HepG2 (cell line): ENCODE results near the gene OVCH2. TPM values are rescaled to one million over a fixed set of nuclear protein-coding genes. Genes with fewer than 3 reads are reported as not detected.

Source experiments
- HIVEP1 ChIP-seq: sonication (generic); formaldehyde crosslinking; IDR thresholded peaks from 2 replicates; pipeline ENCODE4 v1.4.0; 2020; ENCODE audit warnings: mild to moderate bottlenecking, missing genetic modification reagents
- HOXD1 ChIP-seq: sonication (generic); formaldehyde crosslinking; IDR thresholded peaks from 2 replicates; pipeline ENCODE4 v1.5.0; 2020; ENCODE audit warnings: missing genetic modification reagents
- JARID2 ChIP-seq: sonication (generic); formaldehyde crosslinking; IDR thresholded peaks from 2 replicates; pipeline ENCODE4 v1.8.1; 2023; ENCODE audit warnings: missing genetic modification reagents, inconsistent platforms; ENCODE audit not compliant: insufficient replicate concordance
- SMAD1 ChIP-seq: sonication (generic); formaldehyde crosslinking; IDR thresholded peaks from 2 replicates; pipeline ENCODE4 v1.4.0; 2020; ENCODE audit warnings: missing genetic modification reagents, low read depth, mild to moderate bottlenecking, borderline replicate concordance
- STAG1 ChIP-seq: sonication (generic); formaldehyde crosslinking; IDR thresholded peaks from 2 replicates; pipeline ENCODE4 v1.4.0; 2020; ENCODE audit warnings: missing genetic modification reagents
- TEAD3 ChIP-seq: optimal IDR thresholded peaks from 2 replicates; pipeline ENCODE3; 2016; ENCODE audit warnings: borderline replicate concordance
- U2AF2 ChIP-seq: fragments of 200-400 bp; formaldehyde crosslinking; IDR thresholded peaks from 2 replicates; pipeline ENCODE4 v1.6.1; 2017; ENCODE audit warnings: low read depth, mild to moderate bottlenecking, low read length
- ZNF598 ChIP-seq: sonication (generic); formaldehyde crosslinking; IDR thresholded peaks from 2 replicates; pipeline ENCODE4 v1.5.1; 2020; ENCODE audit warnings: mild to moderate bottlenecking, missing genetic modification reagents, borderline replicate concordance
- ZNF713 ChIP-seq: sonication (generic); formaldehyde crosslinking; IDR thresholded peaks from 2 replicates; pipeline ENCODE4 v1.4.0; 2020; ENCODE audit warnings: mild to moderate bottlenecking, missing genetic modification reagents
- ZSCAN21 ChIP-seq: sonication (generic); formaldehyde crosslinking; IDR thresholded peaks from 2 replicates; pipeline ENCODE4 v1.8.0; 2022; ENCODE audit warnings: mild to moderate bottlenecking, missing genetic modification reagents, moderate library complexity, borderline replicate concordance
- polyA plus RNA-seq, 8 experiments: library from polyadenylated mRNA; depleted of rRNA in 3 of 8; stranded (reverse) in 7 of 8; unstranded in 1 of 8; fragments of >200 nt; fragmentation: Illumina TruSeq in 4 of 8; extraction: Trizol in 4 of 8; gene quantifications; 2 replicates each; pipeline versions ENCODE4 v1.2.1 to v1.2.3, GENCODE V29; 2011 to 2016; ENCODE audit warnings: low read depth in 4 of 8, missing spikeins in 1 of 8, mixed read lengths in 1 of 8; ENCODE audit not compliant: insufficient read depth in 1 of 8
- total RNA-seq, 5 experiments: library from RNA; depleted of rRNA; stranded (reverse); fragments of >200 nt; fragmentation: Illumina TruSeq; extraction: Trizol; gene quantifications; 2 replicates each; pipeline ENCODE4 v1.2.3, GENCODE V29; 2016; ENCODE audit warnings: low read depth in 1 of 5
- TF ChIP-seq, protein P1 (sequence below): IDR thresholded peaks from 2 replicates; pipeline ENCODE4 v1.4.0; 2020; ENCODE audit warnings: mild to moderate bottlenecking, missing genetic modification reagents
- TF ChIP-seq, protein P2 (sequence below): sonication (generic); formaldehyde crosslinking; IDR thresholded peaks from 2 replicates; pipeline ENCODE4 v1.4.0; 2020; ENCODE audit warnings: missing genetic modification reagents
- TF ChIP-seq, protein P3 (sequence below): sonication (generic); formaldehyde crosslinking; IDR thresholded peaks from 2 replicates; pipeline ENCODE4 v1.9.0; 2021; ENCODE audit warnings: missing genetic modification reagents, borderline replicate concordance
- TF ChIP-seq, protein P4 (sequence below): IDR thresholded peaks from 2 replicates; pipeline ENCODE4 v1.6.1; 2016; ENCODE audit warnings: low read depth, borderline replicate concordance
- TF ChIP-seq, protein P5 (sequence below): sonication (generic); formaldehyde crosslinking; conservative IDR thresholded peaks from 2 replicates; pipeline ENCODE4 v1.4.0; 2020; ENCODE audit warnings: missing genetic modification reagents

OVCH2 gene
- total and polyA plus RNA-seq, 2 of the 13 experiments (the other 11 are each of a cell fraction or from before 2014, with no cell fraction given) = not detected

DNA sequence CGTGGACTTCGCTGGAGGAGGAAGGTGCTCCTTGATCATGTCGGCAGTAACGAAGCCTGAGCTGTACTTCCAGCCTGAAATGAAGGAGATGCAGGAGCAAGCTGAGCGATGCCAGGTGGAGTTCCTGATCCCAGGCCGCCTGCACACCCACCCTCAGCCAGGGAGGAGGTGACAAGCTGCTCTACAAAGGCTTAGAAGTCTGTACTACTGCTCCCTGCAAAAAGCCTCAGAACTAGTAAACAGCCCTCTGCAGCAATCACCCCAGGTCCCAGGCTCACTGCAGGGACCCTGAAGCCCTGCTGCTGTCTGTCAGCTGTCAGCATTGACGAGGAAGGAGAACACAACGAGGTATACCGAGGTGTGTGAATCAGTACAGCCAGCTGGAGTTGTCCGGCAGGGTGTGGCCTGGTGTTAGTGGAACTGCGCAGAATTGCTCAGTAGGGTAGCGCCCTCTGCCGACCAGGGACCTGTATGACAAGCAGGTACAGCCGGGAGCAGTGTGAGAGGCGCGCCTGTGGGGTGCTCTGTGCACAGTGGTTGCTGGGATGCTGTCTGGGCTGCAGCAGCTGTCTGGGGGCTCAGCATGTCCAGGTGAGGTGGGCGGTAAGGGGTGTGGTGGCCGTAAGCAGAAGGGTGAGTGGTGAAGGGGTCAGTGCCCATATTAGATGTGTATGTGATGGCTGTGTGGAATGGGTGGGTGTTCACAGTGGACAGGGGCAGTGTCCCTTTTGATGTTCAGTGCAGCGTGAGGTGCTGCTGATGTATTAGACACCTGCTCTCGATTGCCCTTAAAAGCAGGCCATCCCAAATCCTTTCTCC lies 40.6 kb downstream of the OVCH2 start (continued):
- TF ChIP-seq, protein P1, sequence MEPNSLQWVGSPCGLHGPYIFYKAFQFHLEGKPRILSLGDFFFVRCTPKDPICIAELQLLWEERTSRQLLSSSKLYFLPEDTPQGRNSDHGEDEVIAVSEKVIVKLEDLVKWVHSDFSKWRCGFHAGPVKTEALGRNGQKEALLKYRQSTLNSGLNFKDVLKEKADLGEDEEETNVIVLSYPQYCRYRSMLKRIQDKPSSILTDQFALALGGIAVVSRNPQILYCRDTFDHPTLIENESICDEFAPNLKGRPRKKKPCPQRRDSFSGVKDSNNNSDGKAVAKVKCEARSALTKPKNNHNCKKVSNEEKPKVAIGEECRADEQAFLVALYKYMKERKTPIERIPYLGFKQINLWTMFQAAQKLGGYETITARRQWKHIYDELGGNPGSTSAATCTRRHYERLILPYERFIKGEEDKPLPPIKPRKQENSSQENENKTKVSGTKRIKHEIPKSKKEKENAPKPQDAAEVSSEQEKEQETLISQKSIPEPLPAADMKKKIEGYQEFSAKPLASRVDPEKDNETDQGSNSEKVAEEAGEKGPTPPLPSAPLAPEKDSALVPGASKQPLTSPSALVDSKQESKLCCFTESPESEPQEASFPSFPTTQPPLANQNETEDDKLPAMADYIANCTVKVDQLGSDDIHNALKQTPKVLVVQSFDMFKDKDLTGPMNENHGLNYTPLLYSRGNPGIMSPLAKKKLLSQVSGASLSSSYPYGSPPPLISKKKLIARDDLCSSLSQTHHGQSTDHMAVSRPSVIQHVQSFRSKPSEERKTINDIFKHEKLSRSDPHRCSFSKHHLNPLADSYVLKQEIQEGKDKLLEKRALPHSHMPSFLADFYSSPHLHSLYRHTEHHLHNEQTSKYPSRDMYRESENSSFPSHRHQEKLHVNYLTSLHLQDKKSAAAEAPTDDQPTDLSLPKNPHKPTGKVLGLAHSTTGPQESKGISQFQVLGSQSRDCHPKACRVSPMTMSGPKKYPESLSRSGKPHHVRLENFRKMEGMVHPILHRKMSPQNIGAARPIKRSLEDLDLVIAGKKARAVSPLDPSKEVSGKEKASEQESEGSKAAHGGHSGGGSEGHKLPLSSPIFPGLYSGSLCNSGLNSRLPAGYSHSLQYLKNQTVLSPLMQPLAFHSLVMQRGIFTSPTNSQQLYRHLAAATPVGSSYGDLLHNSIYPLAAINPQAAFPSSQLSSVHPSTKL = 0 out of 2 replicates have a peak, but pooled peaks have one; percentile 17
- no peak for TF ChIP-seq U2AF2
- TF ChIP-seq HIVEP1 = no peak
- TF ChIP-seq ZNF713 (CRISPR knock-in tag) = 0 out of 2 replicates have a peak, but pooled peaks have one; percentile 65
- TF ChIP-seq, protein P2, sequence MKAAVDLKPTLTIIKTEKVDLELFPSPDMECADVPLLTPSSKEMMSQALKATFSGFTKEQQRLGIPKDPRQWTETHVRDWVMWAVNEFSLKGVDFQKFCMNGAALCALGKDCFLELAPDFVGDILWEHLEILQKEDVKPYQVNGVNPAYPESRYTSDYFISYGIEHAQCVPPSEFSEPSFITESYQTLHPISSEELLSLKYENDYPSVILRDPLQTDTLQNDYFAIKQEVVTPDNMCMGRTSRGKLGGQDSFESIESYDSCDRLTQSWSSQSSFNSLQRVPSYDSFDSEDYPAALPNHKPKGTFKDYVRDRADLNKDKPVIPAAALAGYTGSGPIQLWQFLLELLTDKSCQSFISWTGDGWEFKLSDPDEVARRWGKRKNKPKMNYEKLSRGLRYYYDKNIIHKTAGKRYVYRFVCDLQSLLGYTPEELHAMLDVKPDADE = no peak
- peak; percentile 28 for TF ChIP-seq TEAD3 (CRISPR knock-in tag)
- TF ChIP-seq, protein P3, sequence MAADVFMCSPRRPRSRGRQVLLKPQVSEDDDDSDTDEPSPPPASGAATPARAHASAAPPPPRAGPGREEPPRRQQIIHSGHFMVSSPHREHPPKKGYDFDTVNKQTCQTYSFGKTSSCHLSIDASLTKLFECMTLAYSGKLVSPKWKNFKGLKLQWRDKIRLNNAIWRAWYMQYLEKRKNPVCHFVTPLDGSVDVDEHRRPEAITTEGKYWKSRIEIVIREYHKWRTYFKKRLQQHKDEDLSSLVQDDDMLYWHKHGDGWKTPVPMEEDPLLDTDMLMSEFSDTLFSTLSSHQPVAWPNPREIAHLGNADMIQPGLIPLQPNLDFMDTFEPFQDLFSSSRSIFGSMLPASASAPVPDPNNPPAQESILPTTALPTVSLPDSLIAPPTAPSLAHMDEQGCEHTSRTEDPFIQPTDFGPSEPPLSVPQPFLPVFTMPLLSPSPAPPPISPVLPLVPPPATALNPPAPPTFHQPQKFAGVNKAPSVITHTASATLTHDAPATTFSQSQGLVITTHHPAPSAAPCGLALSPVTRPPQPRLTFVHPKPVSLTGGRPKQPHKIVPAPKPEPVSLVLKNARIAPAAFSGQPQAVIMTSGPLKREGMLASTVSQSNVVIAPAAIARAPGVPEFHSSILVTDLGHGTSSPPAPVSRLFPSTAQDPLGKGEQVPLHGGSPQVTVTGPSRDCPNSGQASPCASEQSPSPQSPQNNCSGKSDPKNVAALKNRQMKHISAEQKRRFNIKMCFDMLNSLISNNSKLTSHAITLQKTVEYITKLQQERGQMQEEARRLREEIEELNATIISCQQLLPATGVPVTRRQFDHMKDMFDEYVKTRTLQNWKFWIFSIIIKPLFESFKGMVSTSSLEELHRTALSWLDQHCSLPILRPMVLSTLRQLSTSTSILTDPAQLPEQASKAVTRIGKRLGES = no peak
- peak; percentile 97 for TF ChIP-seq STAG1 (CRISPR knock-in tag)
- no peak for TF ChIP-seq SMAD1 (CRISPR knock-in tag)
- TF ChIP-seq ZNF598 (CRISPR knock-in tag) = 0 out of 2 replicates have a peak, but pooled peaks have one; percentile 45
- TF ChIP-seq HOXD1 (CRISPR knock-in tag) = 0 out of 2 replicates have a peak, but pooled peaks have one; percentile 32
- no peak for TF ChIP-seq JARID2 (CRISPR knock-in tag)
- TF ChIP-seq, protein P4, sequence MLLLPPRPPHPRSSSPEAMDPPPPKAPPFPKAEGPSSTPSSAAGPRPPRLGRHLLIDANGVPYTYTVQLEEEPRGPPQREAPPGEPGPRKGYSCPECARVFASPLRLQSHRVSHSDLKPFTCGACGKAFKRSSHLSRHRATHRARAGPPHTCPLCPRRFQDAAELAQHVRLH (CRISPR knock-in tag) = 0 out of 2 replicates have a peak, but pooled peaks have one; percentile 34
- TF ChIP-seq ZSCAN21 = peak; percentile 64; the same call in 1 of the 2 replicates
- TF ChIP-seq, protein P5, sequence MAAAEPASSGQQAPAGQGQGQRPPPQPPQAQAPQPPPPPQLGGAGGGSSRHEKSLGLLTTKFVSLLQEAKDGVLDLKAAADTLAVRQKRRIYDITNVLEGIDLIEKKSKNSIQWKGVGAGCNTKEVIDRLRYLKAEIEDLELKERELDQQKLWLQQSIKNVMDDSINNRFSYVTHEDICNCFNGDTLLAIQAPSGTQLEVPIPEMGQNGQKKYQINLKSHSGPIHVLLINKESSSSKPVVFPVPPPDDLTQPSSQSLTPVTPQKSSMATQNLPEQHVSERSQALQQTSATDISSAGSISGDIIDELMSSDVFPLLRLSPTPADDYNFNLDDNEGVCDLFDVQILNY (CRISPR knock-in tag) = no peak
